GM21737 (cell line): Measurements from ENCODE around the gene PAPLN.
"Not testable (repeated sequence)": the region's sequence is repeated elsewhere in the genome, so short reads cannot be mapped to it uniquely, and the experiment has no call there.

Source experiments
- ATAC-seq: cut with Tn5 transposase; IDR thresholded peaks from one replicate; pipeline ENCODE4 v1.9.1; 2021; ENCODE audit warnings: mild to moderate bottlenecking, moderate library complexity; ENCODE audit not compliant: unreplicated experiment

Gene PAPLN, protein sequence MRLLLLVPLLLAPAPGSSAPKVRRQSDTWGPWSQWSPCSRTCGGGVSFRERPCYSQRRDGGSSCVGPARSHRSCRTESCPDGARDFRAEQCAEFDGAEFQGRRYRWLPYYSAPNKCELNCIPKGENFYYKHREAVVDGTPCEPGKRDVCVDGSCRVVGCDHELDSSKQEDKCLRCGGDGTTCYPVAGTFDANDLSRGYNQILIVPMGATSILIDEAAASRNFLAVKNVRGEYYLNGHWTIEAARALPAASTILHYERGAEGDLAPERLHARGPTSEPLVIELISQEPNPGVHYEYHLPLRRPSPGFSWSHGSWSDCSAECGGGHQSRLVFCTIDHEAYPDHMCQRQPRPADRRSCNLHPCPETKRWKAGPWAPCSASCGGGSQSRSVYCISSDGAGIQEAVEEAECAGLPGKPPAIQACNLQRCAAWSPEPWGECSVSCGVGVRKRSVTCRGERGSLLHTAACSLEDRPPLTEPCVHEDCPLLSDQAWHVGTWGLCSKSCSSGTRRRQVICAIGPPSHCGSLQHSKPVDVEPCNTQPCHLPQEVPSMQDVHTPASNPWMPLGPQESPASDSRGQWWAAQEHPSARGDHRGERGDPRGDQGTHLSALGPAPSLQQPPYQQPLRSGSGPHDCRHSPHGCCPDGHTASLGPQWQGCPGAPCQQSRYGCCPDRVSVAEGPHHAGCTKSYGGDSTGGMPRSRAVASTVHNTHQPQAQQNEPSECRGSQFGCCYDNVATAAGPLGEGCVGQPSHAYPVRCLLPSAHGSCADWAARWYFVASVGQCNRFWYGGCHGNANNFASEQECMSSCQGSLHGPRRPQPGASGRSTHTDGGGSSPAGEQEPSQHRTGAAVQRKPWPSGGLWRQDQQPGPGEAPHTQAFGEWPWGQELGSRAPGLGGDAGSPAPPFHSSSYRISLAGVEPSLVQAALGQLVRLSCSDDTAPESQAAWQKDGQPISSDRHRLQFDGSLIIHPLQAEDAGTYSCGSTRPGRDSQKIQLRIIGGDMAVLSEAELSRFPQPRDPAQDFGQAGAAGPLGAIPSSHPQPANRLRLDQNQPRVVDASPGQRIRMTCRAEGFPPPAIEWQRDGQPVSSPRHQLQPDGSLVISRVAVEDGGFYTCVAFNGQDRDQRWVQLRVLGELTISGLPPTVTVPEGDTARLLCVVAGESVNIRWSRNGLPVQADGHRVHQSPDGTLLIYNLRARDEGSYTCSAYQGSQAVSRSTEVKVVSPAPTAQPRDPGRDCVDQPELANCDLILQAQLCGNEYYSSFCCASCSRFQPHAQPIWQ

DNA sequence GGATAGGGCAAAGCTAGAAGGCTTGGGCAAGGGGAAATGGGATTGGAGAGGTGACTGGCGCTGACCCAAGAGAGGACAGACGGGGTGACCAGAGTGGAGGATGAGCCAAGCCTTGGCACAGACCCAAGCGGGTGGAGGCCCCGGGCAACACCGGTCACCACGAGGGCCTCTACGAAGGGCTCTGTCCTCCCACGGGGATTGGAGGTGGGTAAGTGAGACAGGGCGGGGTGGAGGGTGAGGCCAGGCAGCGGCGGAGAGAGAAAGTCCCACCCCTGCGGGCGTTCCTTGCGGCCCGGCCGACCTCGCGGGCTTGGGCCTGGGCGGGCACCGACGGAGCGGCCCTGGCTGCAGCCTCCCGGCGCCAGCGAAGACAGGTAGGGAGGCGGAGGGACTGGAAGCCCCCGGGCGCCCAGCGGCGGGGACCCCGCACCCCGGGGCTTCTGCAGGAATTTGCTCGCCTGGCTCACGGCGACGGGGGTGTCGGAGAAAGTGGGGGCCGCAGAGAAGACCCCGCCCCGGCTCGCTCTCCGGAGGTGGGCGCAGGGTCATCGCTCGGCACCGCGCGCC, at the start of gene PAPLN:
PAPLN (plus strand) TSS at position 288 of the 567 bp plus-strand sequence. CDS start 2,273 bp downstream, outside the sequence.
- no peak for ATAC-seq

- no peak for ATAC-seq
Observed at GRCh38 chr14:73188501-73188911, 48.8 kb upstream of the PAPLN start.

DNA sequence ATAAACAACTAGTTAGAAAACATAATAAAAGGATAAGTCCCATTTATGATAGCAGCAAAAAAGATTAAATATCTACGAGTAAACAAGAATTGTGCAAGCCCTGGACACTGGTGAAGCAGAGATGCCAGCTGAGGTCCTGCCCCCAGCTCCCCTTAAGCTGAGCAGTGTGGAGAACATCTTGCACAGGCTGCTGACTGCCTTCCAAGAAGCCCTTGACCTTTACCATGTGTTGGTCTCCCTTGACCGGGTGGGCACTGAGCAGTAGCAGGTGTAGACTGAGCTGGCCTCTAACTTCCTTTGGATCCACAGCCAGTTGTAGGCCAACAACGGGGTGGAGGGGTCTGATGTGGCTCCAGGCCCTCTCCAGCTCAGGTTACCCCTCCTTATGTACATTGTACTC, 47.7 kb upstream of the PAPLN start:
- no peak for ATAC-seq

- no peak for ATAC-seq
Observed at GRCh38 chr14:73191441-73191840, 45.9 kb upstream of the PAPLN start.

GRCh38 chr14:73194306-73194705, 43.0 kb upstream of the PAPLN start:
- not testable (repeated sequence) for ATAC-seq

GRCh38 chr14:73198253-73198652, 39.1 kb upstream of the PAPLN start:
- ATAC-seq: no peak

GRCh38 chr14:73203527-73203926, 33.8 kb upstream of the PAPLN start:
- no peak for ATAC-seq

DNA sequence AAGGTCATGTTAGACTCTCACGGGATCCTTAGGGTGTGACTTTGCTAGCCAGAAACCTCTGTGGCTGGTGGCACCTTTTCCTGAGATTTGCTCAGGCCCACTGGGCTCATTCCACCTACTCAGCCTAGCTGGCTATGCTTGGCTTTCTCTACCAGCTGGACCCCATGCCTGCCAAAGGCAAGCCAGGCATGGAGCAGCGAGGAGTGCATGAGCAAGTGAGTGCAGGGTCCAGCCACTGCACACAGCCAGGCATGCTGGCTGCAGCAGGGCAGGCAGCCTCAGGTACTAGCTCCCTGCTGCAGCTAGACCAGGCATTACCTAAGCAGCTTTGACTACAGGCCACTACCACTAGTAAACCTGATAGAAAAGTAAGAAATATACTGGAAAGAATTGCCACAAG, 29.7 kb upstream of the PAPLN start:
- ATAC-seq: no peak

DNA sequence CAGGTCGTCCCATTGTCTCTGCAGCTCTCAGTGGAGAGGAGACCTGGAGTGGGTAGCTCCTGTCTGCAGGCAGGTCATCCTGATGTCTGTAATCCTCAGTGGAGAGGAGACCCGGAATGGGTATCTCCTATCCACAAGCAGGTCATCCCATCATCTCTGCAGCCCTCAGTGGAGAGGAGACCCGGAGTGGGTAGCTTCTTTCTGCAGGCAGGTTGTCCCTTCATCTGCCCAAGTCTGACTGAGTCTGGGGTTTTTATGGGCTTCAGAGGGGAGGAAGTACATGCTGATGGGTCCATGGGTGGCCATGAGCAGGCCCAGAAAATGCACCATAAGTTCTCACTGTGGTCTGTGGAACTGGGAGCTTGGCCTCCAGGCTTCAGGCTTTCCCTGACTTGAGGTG, 28.9 kb upstream of the PAPLN start:
- ATAC-seq: no peak

DNA sequence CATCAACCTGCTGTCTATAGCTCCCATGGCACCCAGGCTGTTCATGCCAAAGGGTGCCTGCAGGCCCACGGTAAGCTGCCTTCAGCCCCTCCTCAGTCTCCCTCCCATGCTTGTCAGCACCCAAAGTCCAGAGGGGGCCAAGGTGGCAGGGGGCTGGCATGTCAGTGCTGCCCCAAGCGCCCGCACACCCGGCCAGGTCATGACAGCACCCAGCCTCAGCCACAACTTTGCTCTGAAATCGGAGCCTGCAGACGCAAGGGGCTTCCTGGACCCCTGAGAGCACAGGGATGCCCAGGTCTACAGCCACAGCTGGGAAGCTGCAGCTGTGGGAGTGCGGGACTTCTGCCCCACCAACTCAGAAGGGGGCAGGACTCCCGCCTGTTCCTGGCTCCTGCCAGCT, 28.5 kb upstream of the PAPLN start:
- no peak for ATAC-seq

- no peak for ATAC-seq
Observed at GRCh38 chr14:73209953-73210352, 27.4 kb upstream of the PAPLN start.

- ATAC-seq: no peak
Observed at GRCh38 chr14:73211251-73212040, 25.9 kb upstream of the PAPLN start.

- ATAC-seq: no peak
Observed at GRCh38 chr14:73216030-73216429, 21.3 kb upstream of the PAPLN start.

DNA sequence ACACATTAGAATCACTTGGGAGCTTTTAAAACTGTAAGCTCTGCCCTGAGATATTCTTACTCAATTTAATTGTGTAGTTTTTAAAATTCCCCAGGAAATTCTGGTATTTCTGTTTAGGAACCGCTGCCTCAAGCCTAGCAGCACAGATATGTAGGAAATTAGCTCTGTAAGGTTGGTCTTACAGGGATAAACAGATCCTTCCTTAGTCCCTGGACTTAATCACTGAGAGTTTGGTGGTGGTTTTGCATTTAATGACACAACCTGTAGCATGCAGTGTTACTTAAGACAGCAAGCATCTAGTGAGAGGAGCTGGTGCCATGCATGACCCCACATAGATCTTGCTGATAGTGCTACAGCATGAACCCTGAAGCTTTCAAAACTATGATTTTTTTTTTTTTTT, 19.9 kb upstream of the PAPLN start:
- no peak for ATAC-seq

DNA sequence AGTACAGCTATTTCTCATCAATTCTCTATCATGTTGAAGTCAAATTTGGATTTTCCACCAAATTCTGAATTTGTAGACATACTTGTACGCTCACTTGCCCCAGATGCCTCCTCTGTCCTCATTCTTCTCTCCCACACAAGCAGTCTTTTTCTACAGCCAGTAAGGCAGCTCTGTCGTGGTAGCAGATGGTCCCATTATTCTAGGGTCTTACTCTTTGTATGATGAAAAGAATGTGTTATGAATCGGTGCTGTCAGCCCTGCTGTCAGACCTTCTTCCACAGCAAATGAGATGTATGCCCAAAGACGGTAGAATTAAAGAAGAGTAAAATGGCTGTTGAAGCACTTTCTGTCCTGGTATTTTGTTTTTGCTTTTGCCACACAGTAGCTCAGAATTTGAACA, 17.2 kb upstream of the PAPLN start:
- no peak for ATAC-seq

GRCh38 chr14:73220634-73221033, 16.7 kb upstream of the PAPLN start:
- ATAC-seq: no peak

DNA sequence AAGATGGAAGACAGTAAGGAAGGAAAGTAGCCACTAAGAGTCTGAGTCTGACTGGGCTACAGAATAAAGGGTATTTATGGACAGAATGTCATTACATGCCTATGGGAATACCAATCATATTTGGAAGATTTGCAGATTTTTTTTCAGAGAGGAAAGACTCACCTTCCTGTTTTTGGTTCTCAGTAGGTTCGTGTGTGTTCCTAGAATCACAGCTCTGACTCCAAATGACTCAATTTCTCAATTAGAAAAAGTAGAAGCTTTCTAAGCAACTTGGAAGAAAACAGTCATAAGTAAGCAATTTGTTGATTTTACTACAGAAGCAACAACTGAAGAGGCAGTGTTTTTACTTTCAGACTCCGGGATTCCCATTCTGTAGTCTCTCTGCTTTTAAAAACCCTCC, 15.4 kb upstream of the PAPLN start:
- ATAC-seq: no peak

GRCh38 chr14:73223049-73223448, 14.3 kb upstream of the PAPLN start:
- no peak for ATAC-seq

- no peak for ATAC-seq
Observed at GRCh38 chr14:73225496-73225895, 11.8 kb upstream of the PAPLN start.
